Lower leg skin (tissue), 3 donors: ENCODE results near the gene RHCE.

Source experiments
- CTCF ChIP-seq, 3 donors: fragments of 450-650 bp; IDR thresholded peaks; one replicate each; pipeline ENCODE4 v1.5.1; 2016; ENCODE audit warnings: antibody characterized with exemption in 3 of 3, mild to moderate bottlenecking in 3 of 3, moderate library complexity in 2 of 3
- POLR2A ChIP-seq, 2 donors: fragments of 450-650 bp; IDR thresholded peaks; one replicate each; pipeline ENCODE4 v1.6.1; 2016 to 2017; ENCODE audit warnings: antibody characterized with exemption in 2 of 2, mild to moderate bottlenecking in 1 of 2, moderate library complexity in 1 of 2

GRCh38 chr1:25439287-25439686 is 18.7 kb upstream of the RHCE start:
- TF ChIP-seq CTCF (IDR thresholded peaks at IDR 0.05) (no peak), POLR2A (IDR thresholded peaks at IDR 0.05) (no peak)
